RWPE1 (cell line): ENCODE results near the gene PTPRD.

ENCODE experiments used
- CTCF ChIA-PET: fragments of 350-600 bp; sonication (Branson Sonifier 250); formaldehyde crosslinking; extraction: SDS; loops from one replicate; lab custom pipeline; 2021; lab: Yijun Ruan, JAX
- POLR2A ChIA-PET: fragments of 400-600 bp; formaldehyde crosslinking; extraction: SDS; loops from one replicate; lab custom pipeline; 2020; ENCODE audit warnings: antibody characterized with exemption; ENCODE audit not compliant: low non-redundant PET; lab: Yijun Ruan, JAX
- DNase-seq: peaks from one replicate; pipeline ENCODE4 v3.0.0; 2012; ENCODE audit warnings: low spot score
- H3K27ac ChIP-seq: fragments of 450-650 bp; 2 replicates; pipeline ENCODE4 v1.5.1; 2017
- TF ChIP-seq, protein P1 (sequence below): fragments of 450-650 bp; conservative IDR thresholded peaks from 2 replicates; pipeline ENCODE4 v1.5.1; 2017; ENCODE audit warnings: low read depth, mild to moderate bottlenecking

PTPRD gene

DNA sequence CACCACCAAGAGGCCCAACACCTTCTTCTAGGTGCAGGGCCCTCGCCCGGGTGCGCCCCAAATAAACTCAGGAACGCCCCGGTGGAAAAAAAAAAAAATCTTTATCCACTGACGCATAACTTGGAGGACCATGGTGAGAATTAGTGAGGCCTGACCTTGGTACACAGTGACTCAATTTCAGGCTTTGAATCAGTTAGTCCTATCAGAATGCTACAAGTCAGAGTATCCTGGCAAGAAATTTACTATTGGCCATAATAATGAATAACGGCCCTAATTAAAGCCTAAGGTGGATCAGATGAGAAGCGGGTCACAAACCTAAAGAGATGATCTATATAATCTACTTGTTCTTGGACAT is 1899.0 kb downstream of the PTPRD start:
- no peak for DNase-seq
- ChIA-PET CTCF (no interaction called here), POLR2A (no interaction called here)
- TF ChIP-seq, protein P1, sequence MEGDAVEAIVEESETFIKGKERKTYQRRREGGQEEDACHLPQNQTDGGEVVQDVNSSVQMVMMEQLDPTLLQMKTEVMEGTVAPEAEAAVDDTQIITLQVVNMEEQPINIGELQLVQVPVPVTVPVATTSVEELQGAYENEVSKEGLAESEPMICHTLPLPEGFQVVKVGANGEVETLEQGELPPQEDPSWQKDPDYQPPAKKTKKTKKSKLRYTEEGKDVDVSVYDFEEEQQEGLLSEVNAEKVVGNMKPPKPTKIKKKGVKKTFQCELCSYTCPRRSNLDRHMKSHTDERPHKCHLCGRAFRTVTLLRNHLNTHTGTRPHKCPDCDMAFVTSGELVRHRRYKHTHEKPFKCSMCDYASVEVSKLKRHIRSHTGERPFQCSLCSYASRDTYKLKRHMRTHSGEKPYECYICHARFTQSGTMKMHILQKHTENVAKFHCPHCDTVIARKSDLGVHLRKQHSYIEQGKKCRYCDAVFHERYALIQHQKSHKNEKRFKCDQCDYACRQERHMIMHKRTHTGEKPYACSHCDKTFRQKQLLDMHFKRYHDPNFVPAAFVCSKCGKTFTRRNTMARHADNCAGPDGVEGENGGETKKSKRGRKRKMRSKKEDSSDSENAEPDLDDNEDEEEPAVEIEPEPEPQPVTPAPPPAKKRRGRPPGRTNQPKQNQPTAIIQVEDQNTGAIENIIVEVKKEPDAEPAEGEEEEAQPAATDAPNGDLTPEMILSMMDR: no peak
- H3K27ac ChIP-seq: no peak overlapping the region

DNA sequence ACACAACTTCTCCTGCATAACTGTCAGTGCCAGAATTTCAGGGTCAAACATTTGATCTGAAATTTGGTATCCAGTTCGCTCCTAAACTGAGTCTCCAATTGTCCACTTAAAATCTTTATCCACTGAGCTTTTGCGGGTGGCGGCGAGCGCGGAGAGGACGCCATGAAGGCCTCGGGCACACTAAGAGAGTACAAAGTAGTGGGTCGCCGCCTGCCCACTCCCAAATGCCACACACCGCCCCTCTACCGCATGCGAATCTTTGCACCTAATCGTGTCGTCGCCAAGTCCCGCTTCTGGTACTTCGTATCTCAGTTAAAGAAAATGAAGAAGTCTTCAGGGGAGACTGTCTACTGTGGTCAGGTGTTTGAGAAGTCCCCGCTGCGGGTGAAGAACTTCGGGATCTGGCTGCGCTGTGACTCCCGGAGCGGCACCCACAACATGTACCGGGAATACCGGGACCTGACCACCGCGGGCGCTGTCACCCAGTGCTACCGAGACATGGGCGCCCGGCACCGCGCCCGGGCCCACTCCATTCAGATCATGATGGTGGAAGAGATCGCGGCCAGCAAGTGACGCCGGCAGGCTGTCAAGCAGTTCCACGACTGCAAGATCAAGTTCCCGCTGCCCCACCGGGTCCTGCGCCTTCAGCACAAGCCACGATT is 1899.5 kb downstream of the PTPRD start:
- no peak for DNase-seq
- CTCF ChIA-PET: no interaction called here
- H3K27ac ChIP-seq: no peak overlapping the region
- POLR2A ChIA-PET: no interaction called here
- TF ChIP-seq, protein P1: no peak

DNA sequence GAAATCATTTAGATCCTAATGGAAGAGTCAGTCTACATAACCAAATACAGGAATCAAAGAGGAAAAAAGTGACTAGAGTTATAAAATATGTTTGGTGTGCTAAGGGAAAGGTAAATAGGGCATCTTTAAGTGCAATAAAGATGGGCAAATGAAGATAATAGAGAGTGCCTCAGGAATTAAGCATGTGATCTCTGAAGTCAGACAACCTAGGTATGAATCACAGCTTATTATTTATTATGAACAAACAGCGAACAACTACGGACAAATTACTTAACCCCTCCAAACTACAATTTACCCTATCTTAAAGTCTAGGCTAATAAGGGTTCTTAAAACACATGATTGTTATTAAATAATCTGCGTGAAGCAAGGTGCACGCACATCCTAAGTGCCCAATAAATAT is 1903.1 kb downstream of the PTPRD start:
- ChIA-PET POLR2A (no interaction called here), CTCF (interaction anchor here (0.6 kb wide), 1 partner anchor 37 kb away, joined by 3 read pairs; no protein-coding TSS in a partner anchor)
- no peak overlapping the region for H3K27ac ChIP-seq
- TF ChIP-seq, protein P1: no peak
- DNase-seq: no peak

DNA sequence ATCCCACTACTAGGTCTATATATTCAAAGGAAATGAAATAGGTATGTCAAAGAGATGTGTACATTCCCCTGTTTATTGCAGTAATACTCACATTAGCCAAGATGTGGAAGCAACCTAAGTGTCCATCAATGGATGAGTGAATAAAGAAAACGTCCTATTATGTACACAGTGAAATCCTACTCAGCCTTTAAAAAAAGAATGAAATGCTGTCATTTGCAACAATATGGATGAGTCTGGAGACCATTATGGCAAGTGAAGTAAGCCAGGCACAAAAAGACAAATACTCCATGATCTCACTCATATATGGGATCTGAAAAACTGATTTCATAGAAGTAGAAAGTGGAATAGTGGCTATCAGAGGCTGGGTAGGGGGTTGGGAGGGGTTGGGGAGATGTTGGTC is 1904.1 kb downstream of the PTPRD start:
- H3K27ac ChIP-seq: no peak overlapping the region
- ChIA-PET POLR2A (no interaction called here), CTCF (no interaction called here)
- no peak for DNase-seq
- TF ChIP-seq, protein P1: no peak

DNA sequence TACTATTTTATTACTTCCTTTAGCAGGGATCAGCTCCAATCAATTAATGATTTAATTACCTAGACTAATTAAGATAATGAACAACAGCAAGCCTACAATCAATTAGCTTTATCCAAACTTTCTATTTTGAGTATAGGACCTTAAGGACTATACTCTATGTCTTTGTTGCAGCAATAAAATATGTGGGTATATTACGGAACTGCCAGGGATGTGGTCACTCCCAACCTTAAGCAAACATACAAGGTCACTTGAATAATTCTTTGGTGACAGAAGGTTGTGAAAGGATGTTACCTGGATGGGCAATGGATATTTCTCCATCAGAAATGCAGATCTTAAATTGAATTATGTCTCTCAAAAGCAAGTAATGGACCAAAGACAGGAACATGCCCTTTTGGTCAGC is 1905.8 kb downstream of the PTPRD start:
- DNase-seq: no peak
- CTCF ChIA-PET: no interaction called here
- no peak overlapping the region for H3K27ac ChIP-seq
- POLR2A ChIA-PET: no interaction called here
- TF ChIP-seq, protein P1: no peak

DNA sequence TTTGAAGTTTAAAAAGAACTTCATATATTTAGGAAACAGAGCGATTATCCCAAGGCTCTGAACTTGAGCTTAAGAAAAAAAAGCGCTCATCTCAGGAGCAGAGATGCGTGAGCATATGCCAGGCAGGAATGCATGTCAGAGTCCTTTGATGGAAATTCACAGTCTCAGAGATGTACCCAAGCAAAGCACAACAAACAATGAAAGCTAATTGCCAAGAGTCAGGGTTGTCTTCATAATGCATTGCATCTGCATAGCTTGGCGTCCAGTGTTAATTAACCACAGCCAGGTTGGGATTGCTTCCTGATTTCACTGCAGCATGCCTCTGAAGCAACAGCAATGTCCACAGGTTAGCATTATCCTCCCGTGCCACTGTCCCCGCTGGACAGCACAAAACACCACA is 1906.3 kb downstream of the PTPRD start:
- ChIA-PET CTCF (no interaction called here), POLR2A (no interaction called here)
- DNase-seq: no peak
- H3K27ac ChIP-seq: no peak overlapping the region
- TF ChIP-seq, protein P1: no peak
